ENCODE data around the gene RAPGEF5.

GRCh38 chr7:22307816-22308215 is 49.1 kb downstream of the RAPGEF5 start:
- no peak for TF ChIP-seq CTCF (IDR thresholded peaks at IDR 0.05)
- TF ChIP-seq EP300 (IDR thresholded peaks at IDR 0.05): no peak
- TF ChIP-seq POLR2AphosphoS5 (IDR thresholded peaks at IDR 0.05): no peak

Measured in stomach (tissue), 4 donors.